Measurements from ENCODE around the gene SNRPF. TPM values are rescaled to one million over a fixed set of nuclear protein-coding genes. Genes with fewer than 3 reads are reported as not detected.

The SNRPF gene
- total RNA-seq = 18.6 and 20.5 TPM in 2 replicates

GRCh38 chr12:95858451-95859343, at the start of gene SNRPF:
Gene SNRPF (plus strand): TSS chr12:95858952. CDS start chr12:95859074, 122 bp downstream.

Other genes with a start within 250 kb of the SNRPF start
- gene NTN4, start 68.2 kb upstream of the SNRPF start, total RNA-seq = 88.1 and 731 TPM in 2 replicates
- gene CCDC38, start 83.7 kb downstream of the SNRPF start, total RNA-seq = not detected in 2 replicates
- under 0.01 TPM in 1 of 2 replicates, not detected in the other for gene AMDHD1, start 84.4 kb downstream of the SNRPF start, total RNA-seq
- gene HAL, start 137.4 kb downstream of the SNRPF start, total RNA-seq = 0.11 and 0.17 TPM in 2 replicates
- gene LTA4H, start 176.6 kb downstream of the SNRPF start, total RNA-seq = 53.4 and 78.7 TPM in 2 replicates